ENCODE data around the gene KLHDC9. TPM values are rescaled to one million over a fixed set of nuclear protein-coding genes. Genes with fewer than 3 reads are reported as not detected.

The KLHDC9 gene
- total RNA-seq, 1 donor from 2014 or later = 6.5 TPM

GRCh38 chr1:161096015-161096414 lies 2.1 kb upstream of the KLHDC9 start:
- H3K4me3 ChIP-seq (ENCODE audit: low read depth, low read length) = no peak overlapping the region
- DNase-seq (ENCODE audit: low read depth) = no peak
- no peak for TF ChIP-seq CTCF (conservative IDR thresholded peaks at IDR 0.05; ENCODE audit: low read depth, low read length)

DNA sequence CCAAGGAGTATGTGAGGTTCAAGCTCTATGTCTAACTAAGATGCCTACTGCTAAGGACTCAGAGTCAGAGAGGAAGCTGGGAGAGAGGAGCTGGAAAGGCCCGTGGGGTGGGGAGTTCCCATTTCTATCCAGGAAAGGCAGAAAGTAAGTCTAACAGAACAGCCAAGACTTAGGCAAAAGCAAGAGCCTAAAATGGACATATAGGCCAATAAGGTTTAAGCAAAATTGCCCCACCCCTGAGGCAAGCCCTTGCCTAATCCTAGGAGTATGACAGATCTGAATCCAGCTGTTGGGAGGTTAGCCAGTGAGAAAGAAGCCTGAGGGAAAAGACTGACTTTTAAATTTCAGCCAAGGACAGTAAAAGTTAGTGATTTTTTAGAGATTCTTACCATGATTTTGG lies 1.6 kb upstream of the KLHDC9 start:
- no peak for DNase-seq (ENCODE audit: low read depth)
- no peak overlapping the region for H3K4me3 ChIP-seq (ENCODE audit: low read depth, low read length)
- TF ChIP-seq CTCF (conservative IDR thresholded peaks at IDR 0.05; ENCODE audit: low read depth, low read length) = no peak

GRCh38 chr1:161099090-161099802 lies 1.1 kb downstream of the KLHDC9 start:
- no peak for TF ChIP-seq CTCF (conservative IDR thresholded peaks at IDR 0.05; ENCODE audit: low read depth, low read length)
- no peak for DNase-seq (ENCODE audit: low read depth)
- peak overlapping the region; percentile 98 for H3K4me3 ChIP-seq (ENCODE audit: low read depth, low read length)

DNA sequence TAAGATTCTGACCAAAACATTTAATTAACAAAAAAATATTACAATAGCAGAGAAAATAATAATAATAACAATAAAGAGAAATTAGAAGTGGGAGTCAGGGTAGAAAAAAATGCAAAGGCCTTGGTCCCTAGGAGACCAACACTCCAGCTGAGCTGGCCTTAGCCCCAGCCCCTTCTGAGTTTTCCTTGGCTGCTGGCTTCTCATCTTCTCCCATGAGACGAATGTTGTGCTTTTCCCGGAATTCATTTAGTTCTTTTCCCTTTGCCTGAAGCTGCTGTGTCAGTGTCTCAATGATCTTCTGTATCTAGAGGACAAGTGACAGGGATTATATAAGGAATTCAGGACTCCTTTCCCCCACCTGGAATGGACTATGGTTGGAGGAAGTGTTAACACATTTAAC lies 2.4 kb downstream of the KLHDC9 start:
- no peak overlapping the region for H3K4me3 ChIP-seq (ENCODE audit: low read depth, low read length)
- DNase-seq (ENCODE audit: low read depth) = no peak
- TF ChIP-seq CTCF (conservative IDR thresholded peaks at IDR 0.05; ENCODE audit: low read depth, low read length) = no peak

DNA sequence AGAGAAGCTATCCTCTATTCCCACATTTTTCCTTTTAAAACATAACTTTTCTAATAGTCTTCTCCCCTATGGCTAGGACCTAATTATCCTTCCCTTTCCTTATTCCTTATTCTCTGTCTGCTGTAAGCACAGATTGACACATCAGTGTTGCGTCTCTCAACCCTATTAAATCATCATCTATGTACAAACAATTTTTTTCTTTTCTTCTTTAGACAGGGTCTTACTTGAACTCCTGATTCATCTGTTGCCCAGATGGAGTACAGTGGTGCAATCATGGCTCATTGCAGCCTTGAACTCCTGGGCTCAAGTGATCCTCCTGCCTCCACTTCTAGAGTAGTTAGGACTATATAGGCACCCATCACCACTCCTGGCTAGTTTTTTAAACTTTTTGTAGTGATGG lies 8.3 kb downstream of the KLHDC9 start:
- no peak for TF ChIP-seq CTCF (conservative IDR thresholded peaks at IDR 0.05; ENCODE audit: low read depth, low read length)
- no peak overlapping the region for H3K4me3 ChIP-seq (ENCODE audit: low read depth, low read length)
- no peak for DNase-seq (ENCODE audit: low read depth)

- no peak for TF ChIP-seq CTCF (conservative IDR thresholded peaks at IDR 0.05; ENCODE audit: low read depth, low read length)
- no peak for DNase-seq (ENCODE audit: low read depth)
- no peak overlapping the region for H3K4me3 ChIP-seq (ENCODE audit: low read depth, low read length)
These were observed 13.0 kb downstream of the KLHDC9 start for GRCh38 chr1:161111117-161111516.

DNA sequence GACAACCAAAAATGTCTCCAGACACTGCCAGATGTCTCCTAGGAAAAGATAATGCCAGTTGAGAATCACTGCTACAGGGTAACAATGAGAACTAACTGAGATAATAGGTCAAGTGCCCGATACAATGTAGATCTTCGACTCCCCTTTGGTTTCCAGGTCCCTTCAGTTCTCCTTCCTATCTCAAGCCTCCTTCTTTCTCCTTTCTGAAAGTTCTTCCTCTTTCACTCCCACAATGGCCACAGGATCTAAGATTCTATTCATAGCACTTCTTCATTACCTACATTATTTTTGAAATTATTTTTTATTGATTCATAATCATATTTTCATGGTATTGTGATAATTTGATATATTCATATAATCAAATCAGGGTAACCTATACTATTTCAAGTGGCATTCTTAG lies 13.4 kb downstream of the KLHDC9 start:
- DNase-seq (ENCODE audit: low read depth) = no peak
- H3K4me3 ChIP-seq (ENCODE audit: low read depth, low read length) = no peak overlapping the region
- TF ChIP-seq CTCF (conservative IDR thresholded peaks at IDR 0.05; ENCODE audit: low read depth, low read length) = no peak
